Gastroesophageal sphincter (tissue), 4 donors: ENCODE measurements around the gene LRRN4CL. TPM values are rescaled to one million over a fixed set of nuclear protein-coding genes. Genes with fewer than 3 reads are reported as not detected.

Experiments
- ATAC-seq: fragments of 150-250 bp; one replicate; pipeline ENCODE4 v1.9.1; 2016; ENCODE audit warnings: mild to moderate bottlenecking, moderate library complexity
- H3K27ac ChIP-seq, 4 donors: fragments of 200-600 bp; sonication (generic) in 3 of 4; 1 replicate in 3 of 4; 2 replicates in 1 of 4; pipeline ENCODE4 v1.5.1; 2016 to 2019
- H3K27me3 ChIP-seq: fragments of 200-600 bp; sonication (generic); one replicate; pipeline ENCODE4 v1.5.1; 2019
- H3K36me3 ChIP-seq, 2 donors: fragments of 200-600 bp; sonication (generic); one replicate each; pipeline ENCODE4 v1.5.1; 2019; ENCODE audit warnings: control low read depth in 1 of 2
- H3K4me1 ChIP-seq, 3 donors: fragments of 200-600 bp; sonication (generic); 1 replicate in 2 of 3; 2 replicates in 1 of 3; pipeline ENCODE4 v1.5.1; 2016 to 2019; ENCODE audit warnings: control low read depth in 2 of 3
- H3K4me3 ChIP-seq, 2 donors: fragments of 200-600 bp; sonication (generic); one replicate each; pipeline ENCODE4 v1.5.1; 2019; ENCODE audit warnings: mild to moderate bottlenecking in 1 of 2, moderate library complexity in 1 of 2
- H3K9me3 ChIP-seq, 3 donors: fragments of 200-600 bp; sonication (generic); one replicate each; pipeline ENCODE4 v1.5.1; 2017 to 2019; ENCODE audit warnings: control low read depth in 2 of 3
- CTCF ChIP-seq, 4 experiments: fragments of 200-600 bp in 2 of 4; fragments of 450-650 bp in 2 of 4; sonication (generic) in 1 of 4; IDR thresholded peaks; one replicate each; pipeline ENCODE4 v1.5.1; 2017 to 2019; ENCODE audit warnings: antibody characterized with exemption in 4 of 4, mild to moderate bottlenecking in 2 of 4, moderate library complexity in 2 of 4
- EP300 ChIP-seq: sonication (generic); formaldehyde crosslinking; IDR thresholded peaks from one replicate; pipeline ENCODE4 v1.6.1; 2017; ENCODE audit warnings: antibody characterized with exemption, mild to moderate bottlenecking
- POLR2A ChIP-seq, 2 donors: fragments of 450-650 bp; IDR thresholded peaks; one replicate each; pipeline ENCODE4 v1.6.1; 2017; ENCODE audit warnings: antibody characterized with exemption in 2 of 2, mild to moderate bottlenecking in 2 of 2, moderate library complexity in 1 of 2
- POLR2AphosphoS5 ChIP-seq: sonication (generic); formaldehyde crosslinking; IDR thresholded peaks from one replicate; pipeline ENCODE4 v1.6.1; 2017; ENCODE audit warnings: antibody characterized with exemption
- WGBS, 2 donors: methylation state at CpG; one replicate each; pipeline ENCODE4 v1.1.5; 2018; ENCODE audit warnings: low coverage in 1 of 2; 5-methylcytosine and 5-hydroxymethylcytosine counted together
- total RNA-seq, 4 donors: library from RNA; depleted of rRNA; stranded (reverse); fragments of >200 nt; gene quantifications; one replicate each; pipeline ENCODE4 v1.1.0, GENCODE V29; 2016

The LRRN4CL gene
- total RNA-seq, 4 donors from 2014 or later = 20.1 to 42.1 (median 32.1) TPM

- peaks cover 0 to 74% (median 19%) of the 10 kb centered on the region in 3 donors for H3K4me1 ChIP-seq
- peaks cover 4 to 32% of the 10 kb centered on the region in 2 donors for H3K36me3 ChIP-seq
- H3K27ac ChIP-seq = peak overlapping the region; percentile 64 to 98 (median 96)
- ATAC-seq = peak; percentile 84
- H3K27me3 ChIP-seq = no peaks in the 10 kb centered on the region
- H3K4me3 ChIP-seq = peak overlapping the region; percentile 77 to 98
- WGBS, 2 donors = 0 to 1% methylated on average over 19 to 20 of the region's 20 CpGs
- H3K9me3 ChIP-seq = no peaks in the 10 kb centered on the region
- TF ChIP-seq CTCF (IDR thresholded peaks at IDR 0.05) (no peak), EP300 (no peak), POLR2A (IDR thresholded peaks at IDR 0.05) (no peak), POLR2AphosphoS5 (no peak)
These were observed 38.5 kb upstream of the LRRN4CL start for GRCh38 chr11:62727872-62728170.

GRCh38 chr11:62727165-62727871 is 38.0 kb upstream of the LRRN4CL start, which contains the start of gene HNRNPUL2:
Gene HNRNPUL2 (minus strand): TSS chr11:62727457. CDS start chr11:62727156, 301 bp downstream.
- TF ChIP-seq POLR2AphosphoS5 (peak; percentile 91), EP300 (no peak), POLR2A (IDR thresholded peaks at IDR 0.05) (peak; percentile 92 to 96), CTCF (IDR thresholded peaks at IDR 0.05) (peak in 1 of 4 experiments; percentile 3)
- peak; percentile 94 for ATAC-seq
- Histone ChIP-seq H3K4me1 (peaks cover 0 to 73% (median 19%) of the 10 kb centered on the region in 3 donors), H3K27ac (peak within 1 kb of the TSS; percentile 64 to 98 (median 96)), H3K4me3 (peak within 1 kb of the TSS; percentile 77 to 98), H3K36me3 (peaks cover 4 to 34% of the 10 kb centered on the region in 2 donors), H3K9me3 (no peaks in the 10 kb centered on the region), H3K27me3 (no peaks in the 10 kb centered on the region)
- 0% methylated on average over 10 to 11 of the region's 72 CpGs for WGBS, 2 donors

GRCh38 chr11:62726915-62727164 is 37.5 kb upstream of the LRRN4CL start:
- Histone ChIP-seq H3K4me3 (peak overlapping the region; percentile 77 to 98), H3K27me3 (no peaks in the 10 kb centered on the region), H3K36me3 (peaks cover 5 to 34% of the 10 kb centered on the region in 2 donors), H3K4me1 (peaks cover 0 to 73% (median 19%) of the 10 kb centered on the region in 3 donors), H3K9me3 (no peaks in the 10 kb centered on the region), H3K27ac (peak overlapping the region; percentile 64 to 98 (median 96))
- TF ChIP-seq POLR2A (IDR thresholded peaks at IDR 0.05) (no peak), CTCF (IDR thresholded peaks at IDR 0.05) (peak in 1 of 4 experiments; percentile 2)
- WGBS, 2 donors = 0% methylated on average over 9 of the region's 37 CpGs; no CpG with 5 or more reads in 1 of the 2 donors
- peak; percentile 2 for ATAC-seq

- Histone ChIP-seq H3K4me3 (peak overlapping the region; percentile 77 to 98), H3K27ac (peak overlapping the region; percentile 64 to 98 (median 96)), H3K9me3 (no peaks in the 10 kb centered on the region), H3K27me3 (no peaks in the 10 kb centered on the region), H3K36me3 (peaks cover 10 to 38% of the 10 kb centered on the region in 2 donors), H3K4me1 (peaks cover 0 to 70% (median 19%) of the 10 kb centered on the region in 3 donors)
- no peak for TF ChIP-seq POLR2AphosphoS5
- no peak for TF ChIP-seq EP300
- 2 to 3% methylated on average over 9 to 24 of the region's 51 CpGs for WGBS, 2 donors
- no peak for ATAC-seq
These were observed 37.0 kb upstream of the LRRN4CL start for GRCh38 chr11:62726156-62726914.

- Histone ChIP-seq H3K27ac (peak overlapping the region; percentile 11 to 98 (median 96)), H3K9me3 (no peaks in the 10 kb centered on the region), H3K4me3 (peak overlapping the region; percentile 77 to 98), H3K36me3 (peaks cover 14 to 38% of the 10 kb centered on the region in 2 donors), H3K4me1 (peaks cover 0 to 63% (median 19%) of the 10 kb centered on the region in 3 donors), H3K27me3 (no peaks in the 10 kb centered on the region)
- TF ChIP-seq POLR2A (IDR thresholded peaks at IDR 0.05) (no peak), CTCF (IDR thresholded peaks at IDR 0.05) (no peak), EP300 (no peak), POLR2AphosphoS5 (no peak)
- no peak for ATAC-seq
- WGBS, 2 donors = 0% methylated on average over 6 to 7 of the region's 7 CpGs
These were observed 36.3 kb upstream of the LRRN4CL start for GRCh38 chr11:62725646-62726045.
